Gastrocnemius medialis (tissue), 4 donors: ENCODE data around the gene ABCC8.

Experiments
- CTCF ChIP-seq, 5 experiments: fragments of 450-650 bp in 3 of 5; fragments of 200-600 bp in 2 of 5; sonication (generic) in 2 of 5; IDR thresholded peaks in 4 of 5; conservative IDR thresholded peaks in 1 of 5; 1 replicate in 4 of 5; 2 replicates in 1 of 5; pipeline ENCODE4 v1.5.1; 2016 to 2019; ENCODE audit warnings: antibody characterized with exemption in 5 of 5, mild to moderate bottlenecking in 3 of 5, moderate library complexity in 3 of 5
- POLR2A ChIP-seq, 2 donors: fragments of 450-650 bp; IDR thresholded peaks; one replicate each; pipeline ENCODE4 v1.6.1; 2017; ENCODE audit warnings: antibody characterized with exemption in 2 of 2, mild to moderate bottlenecking in 2 of 2, moderate library complexity in 2 of 2

- peak; percentile 92 to 97 (median 94) for TF ChIP-seq CTCF (IDR thresholded peaks at IDR 0.05 in 4 of 5, conservative IDR thresholded peaks at IDR 0.05 in 1 of 5)
- TF ChIP-seq POLR2A (IDR thresholded peaks at IDR 0.05) = no peak
Observed at GRCh38 chr11:17384002-17384511, 92.6 kb downstream of the ABCC8 start.
